B cell (primary cell): ENCODE data around the gene XPNPEP2. TPM values are rescaled to one million over a fixed set of nuclear protein-coding genes. Genes with fewer than 3 reads are reported as not detected.

Source experiments
- ATAC-seq: fragments of 200-7000 bp; cut with Tn5 transposase; one replicate; pipeline ENCODE4 v1.10.0; 2021; ENCODE audit warnings: low read depth, mild to moderate bottlenecking, moderate number of reproducible peaks, moderate library complexity
- CTCF ChIA-PET: fragments of 350-600 bp; sonication (Branson Sonifier 250); formaldehyde crosslinking; loops from one replicate; lab custom pipeline; 2021; ENCODE audit warnings: antibody characterized with exemption, inconsistent platforms; lab: Charles Lee
- POLR2A ChIA-PET: fragments of 350-600 bp; sonication (Branson Sonifier 250); formaldehyde crosslinking; loops from one replicate; lab custom pipeline; 2021; ENCODE audit warnings: antibody characterized with exemption; lab: Charles Lee
- DNase-seq: peaks from one replicate; pipeline ENCODE4 v3.0.0; 2013
- H2AFZ ChIP-seq: 2 replicates; pipeline ENCODE4 v1.6.1; 2012; ENCODE audit warnings: mild to moderate bottlenecking, low read depth, low read length; ENCODE audit not compliant: insufficient read depth, poor library complexity, severe bottlenecking
- H3K27ac ChIP-seq, 2 donors: 1 replicate in 1 of 2; 2 replicates in 1 of 2; pipeline ENCODE4 v1.5.1; 2012 to 2013; ENCODE audit warnings: low read length in 2 of 2, mild to moderate bottlenecking in 2 of 2, moderate library complexity in 1 of 2
- H3K27me3 ChIP-seq, 4 experiments: fragments of 200-600 bp in 1 of 4; sonication (generic) in 1 of 4; replicated peaks in 1 of 4; 1 replicate in 2 of 4; 2 replicates in 2 of 4; pipeline versions ENCODE4 v1.6.1 to v1.7.0; 2013 to 2016; ENCODE audit warnings: low read length in 3 of 4, mild to moderate bottlenecking in 2 of 4, mixed read lengths in 1 of 4, moderate library complexity in 1 of 4; ENCODE audit not compliant: insufficient read depth in 4 of 4, control insufficient read depth in 3 of 4; ENCODE audit errors: control extremely low read depth in 1 of 4
- H3K36me3 ChIP-seq, 2 experiments: replicated peaks in 1 of 2; 1 replicate in 1 of 2; 2 replicates in 1 of 2; pipeline versions ENCODE4 v1.6.1 to v1.7.1; 2013; ENCODE audit warnings: low read length in 1 of 2; ENCODE audit not compliant: insufficient read depth in 2 of 2, control insufficient read depth in 1 of 2; ENCODE audit errors: control extremely low read depth in 1 of 2, extremely low read depth in 1 of 2
- H3K4me1 ChIP-seq, 2 donors: fragments of 200-600 bp in 1 of 2; sonication (generic) in 1 of 2; 1 replicate in 1 of 2; 2 replicates in 1 of 2; pipeline versions ENCODE4 v1.5.1 to v1.6.1; 2013 to 2017; ENCODE audit warnings: low read length in 2 of 2; ENCODE audit not compliant: control insufficient read depth in 2 of 2, insufficient read depth in 2 of 2
- H3K4me2 ChIP-seq: replicated peaks from 2 replicates; pipeline ENCODE3; 2012; ENCODE audit warnings: mild to moderate bottlenecking, low read depth, low read length; ENCODE audit not compliant: poor library complexity, severe bottlenecking
- H3K4me3 ChIP-seq, 5 experiments: fragments of 200-600 bp in 1 of 5; sonication (generic) in 1 of 5; 1 replicate in 3 of 5; 2 replicates in 2 of 5; pipeline versions ENCODE4 v1.5.1 to v1.7.0; 2011 to 2016; ENCODE audit warnings: low read length in 4 of 5, mild to moderate bottlenecking in 4 of 5, low read depth in 2 of 5, control low read depth in 1 of 5, moderate library complexity in 1 of 5; ENCODE audit not compliant: insufficient read depth in 1 of 5; ENCODE audit errors: control extremely low read depth in 1 of 5, extremely low read depth in 1 of 5
- H3K79me2 ChIP-seq: fragments of 200-600 bp; sonication (generic); one replicate; pipeline ENCODE4 v1.6.0; 2016; ENCODE audit warnings: low read length; ENCODE audit not compliant: control insufficient read depth, insufficient read depth
- H3K9ac ChIP-seq: fragments of 200-600 bp; sonication (generic); 2 replicates; pipeline ENCODE4 v1.6.1; 2017; ENCODE audit warnings: mild to moderate bottlenecking, low read length, moderate library complexity
- H3K9me3 ChIP-seq, 3 donors: one replicate each; pipeline versions ENCODE4 v1.6.1 to v1.7.1; 2013; ENCODE audit warnings: low read length in 2 of 3; ENCODE audit not compliant: control insufficient read depth in 2 of 3, insufficient read depth in 1 of 3; ENCODE audit errors: control extremely low read depth in 1 of 3
- H4K20me1 ChIP-seq: 2 replicates; pipeline ENCODE4 v1.6.0; 2012; ENCODE audit warnings: mild to moderate bottlenecking, low read length; ENCODE audit not compliant: insufficient read depth, control insufficient read depth, poor library complexity, severe bottlenecking
- H3K27ac Mint-ChIP-seq: one replicate; pipeline ENCODE4 v1.8.0; 2021; ENCODE audit warnings: mixed read lengths
- H3K27me3 Mint-ChIP-seq: one replicate; pipeline ENCODE4 v1.8.0; 2021; ENCODE audit warnings: mixed read lengths
- H3K4me1 Mint-ChIP-seq: one replicate; pipeline ENCODE4 v1.8.0; 2021; ENCODE audit warnings: mixed read lengths
- H3K4me3 Mint-ChIP-seq: one replicate; pipeline ENCODE4 v1.8.0; 2021; ENCODE audit warnings: mixed read lengths
- H3K9me3 Mint-ChIP-seq: one replicate; pipeline ENCODE4 v1.8.0; 2022; ENCODE audit warnings: mixed read lengths; ENCODE audit not compliant: insufficient read depth
- EZH2 ChIP-seq: IDR thresholded peaks from 2 replicates; pipeline ENCODE4 v1.6.1; 2012; ENCODE audit warnings: borderline replicate concordance, low read depth, mild to moderate bottlenecking, moderate library complexity, low read length; ENCODE audit not compliant: insufficient read depth, poor library complexity, severe bottlenecking
- WGBS: methylation state at CpG from one replicate; pipeline ENCODE4 v1.1.5; 2013; ENCODE audit warnings: missing lambda C conversion rate; ENCODE audit not compliant: insufficient coverage; 5-methylcytosine and 5-hydroxymethylcytosine counted together
- intact Hi-C: fragments of 100-400 bp; cut with micrococcal nuclease; formaldehyde crosslinking; loops from one replicate; pipeline ENCODE4 v1.10.0; 2022
- polyA plus RNA-seq: library from polyadenylated mRNA; depleted of rRNA; stranded (reverse); fragments of >200 nt; gene quantifications from 2 replicates; pipeline ENCODE4 v1.2.3, GENCODE V29; 2012
- total RNA-seq, 2 donors: library from RNA; stranded (reverse); fragments of 120-200 nt in 1 of 2; gene quantifications; 1 replicate in 1 of 2; 2 replicates in 1 of 2; pipeline versions ENCODE4 v1.2.3 to v1.2.4, GENCODE V29; 2013 to 2022
- TF ChIP-seq, protein P1 (sequence below): fragments of 200-600 bp; IDR thresholded peaks from one replicate; pipeline ENCODE4 v1.8.0; 2022; ENCODE audit warnings: antibody characterized with exemption, mild to moderate bottlenecking

The XPNPEP2 gene
- total and polyA plus RNA-seq, 2 donors (not counting 1 experiment from before 2014, with no cell fraction given), result 0.31 TPM; not detected in 1

DNA sequence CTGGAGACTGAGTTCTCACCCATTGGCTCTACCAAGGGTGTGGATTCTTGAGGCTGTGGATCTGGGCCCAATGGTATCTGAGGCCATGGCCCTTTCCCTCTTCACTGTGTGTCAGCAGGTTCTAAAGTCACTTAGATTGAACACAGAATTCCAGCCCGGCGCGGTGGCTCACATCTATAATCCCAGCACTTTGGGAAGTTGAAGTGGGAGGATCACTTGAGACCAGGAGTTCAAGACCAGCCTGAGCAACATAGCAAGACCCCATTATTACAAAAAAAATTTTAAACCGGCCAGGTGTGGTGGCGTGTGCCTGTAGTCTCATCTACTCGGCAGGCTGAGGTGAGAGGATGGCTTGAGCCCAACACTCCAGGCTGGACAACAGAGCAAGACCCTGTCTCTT, 18.0 kb upstream of the XPNPEP2 start:
- no CpG with 5 or more reads among the region's 6 CpGs for WGBS
- H3K4me2 ChIP-seq, result no peak overlapping the region
- intact Hi-C loops, result no loop called here
- H3K27ac ChIP-seq, result no peak overlapping the region
- H3K36me3 ChIP-seq, result no peaks in the 10 kb centered on the region
- TF ChIP-seq, protein P1, sequence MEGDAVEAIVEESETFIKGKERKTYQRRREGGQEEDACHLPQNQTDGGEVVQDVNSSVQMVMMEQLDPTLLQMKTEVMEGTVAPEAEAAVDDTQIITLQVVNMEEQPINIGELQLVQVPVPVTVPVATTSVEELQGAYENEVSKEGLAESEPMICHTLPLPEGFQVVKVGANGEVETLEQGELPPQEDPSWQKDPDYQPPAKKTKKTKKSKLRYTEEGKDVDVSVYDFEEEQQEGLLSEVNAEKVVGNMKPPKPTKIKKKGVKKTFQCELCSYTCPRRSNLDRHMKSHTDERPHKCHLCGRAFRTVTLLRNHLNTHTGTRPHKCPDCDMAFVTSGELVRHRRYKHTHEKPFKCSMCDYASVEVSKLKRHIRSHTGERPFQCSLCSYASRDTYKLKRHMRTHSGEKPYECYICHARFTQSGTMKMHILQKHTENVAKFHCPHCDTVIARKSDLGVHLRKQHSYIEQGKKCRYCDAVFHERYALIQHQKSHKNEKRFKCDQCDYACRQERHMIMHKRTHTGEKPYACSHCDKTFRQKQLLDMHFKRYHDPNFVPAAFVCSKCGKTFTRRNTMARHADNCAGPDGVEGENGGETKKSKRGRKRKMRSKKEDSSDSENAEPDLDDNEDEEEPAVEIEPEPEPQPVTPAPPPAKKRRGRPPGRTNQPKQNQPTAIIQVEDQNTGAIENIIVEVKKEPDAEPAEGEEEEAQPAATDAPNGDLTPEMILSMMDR, result no peak
- no peak for TF ChIP-seq EZH2
- H3K9me3 ChIP-seq, result no peaks in the 10 kb centered on the region
- H4K20me1 ChIP-seq, result no peaks in the 10 kb centered on the region
- POLR2A ChIA-PET, result no interaction called here
- no peaks in the 10 kb centered on the region for H3K79me2 ChIP-seq
- ATAC-seq, result no peak
- DNase-seq, result no peak
- no peaks in the 10 kb centered on the region for H3K27me3 ChIP-seq
- Mint-ChIP-seq H3K9me3 (no peaks in the 10 kb centered on the region), H3K27ac (no peak overlapping the region), H3K27me3 (no peaks in the 10 kb centered on the region), H3K4me1 (peaks cover 3% of the 10 kb centered on the region), H3K4me3 (no peak overlapping the region)
- H3K9ac ChIP-seq, result no peak overlapping the region
- no peaks in the 10 kb centered on the region for H3K4me1 ChIP-seq
- CTCF ChIA-PET, result interaction anchor here (1.0 kb wide), 1 partner anchor 83 kb away, joined by 3 read pairs; no protein-coding TSS in a partner anchor
- H2AFZ ChIP-seq, result no peak overlapping the region
- no peak overlapping the region for H3K4me3 ChIP-seq

DNA sequence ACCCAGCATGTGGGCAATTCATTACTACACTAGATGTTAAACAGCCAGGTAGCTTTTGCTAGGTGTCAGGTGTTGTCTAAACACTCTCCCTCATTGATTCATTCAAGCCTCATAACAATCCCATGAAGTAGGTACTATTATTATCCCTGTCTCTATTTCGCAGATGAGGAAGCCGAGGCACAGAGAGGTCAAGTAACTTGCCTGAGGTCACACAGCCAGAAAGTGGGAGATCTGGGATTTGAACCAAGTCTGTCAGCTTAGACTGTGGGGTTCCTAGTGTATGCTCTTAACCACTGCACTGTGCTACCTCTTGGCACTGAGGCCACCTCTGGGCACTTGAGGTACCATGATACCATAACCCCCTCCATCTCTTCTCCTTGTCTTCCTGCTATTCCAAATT, 17.4 kb upstream of the XPNPEP2 start:
- TF ChIP-seq, protein P1, result no peak
- TF ChIP-seq EZH2, result no peak
- Mint-ChIP-seq H3K9me3 (no peaks in the 10 kb centered on the region), H3K4me3 (no peak overlapping the region), H3K27me3 (no peaks in the 10 kb centered on the region), H3K4me1 (peaks cover 5% of the 10 kb centered on the region), H3K27ac (no peak overlapping the region)
- H3K79me2 ChIP-seq, result no peaks in the 10 kb centered on the region
- H3K4me1 ChIP-seq, result no peaks in the 10 kb centered on the region
- ChIA-PET CTCF (interaction anchor here (1.0 kb wide), 1 partner anchor 84 kb away, joined by 3 read pairs; no protein-coding TSS in a partner anchor), POLR2A (no interaction called here)
- no peak for ATAC-seq
- no peak overlapping the region for H2AFZ ChIP-seq
- no CpG with 5 or more reads among the region's 2 CpGs for WGBS
- no peaks in the 10 kb centered on the region for H3K36me3 ChIP-seq
- H3K27me3 ChIP-seq, result no peaks in the 10 kb centered on the region
- no peak overlapping the region for H3K4me2 ChIP-seq
- no peak overlapping the region for H3K27ac ChIP-seq
- no peak overlapping the region for H3K4me3 ChIP-seq
- no peak overlapping the region for H3K9ac ChIP-seq
- H3K9me3 ChIP-seq, result no peaks in the 10 kb centered on the region
- no peaks in the 10 kb centered on the region for H4K20me1 ChIP-seq
- no peak for DNase-seq
- intact Hi-C loops, result no loop called here
